ENCODE results near the gene CLCNKB. TPM values are rescaled to one million over a fixed set of nuclear protein-coding genes. Genes with fewer than 3 reads are reported as not detected.
"Not testable (repeated sequence)": the region's sequence is repeated elsewhere in the genome, so short reads cannot be mapped to it uniquely, and the experiment has no call there.

Gene CLCNKB
- not detected in 2 replicates for total RNA-seq

DNA sequence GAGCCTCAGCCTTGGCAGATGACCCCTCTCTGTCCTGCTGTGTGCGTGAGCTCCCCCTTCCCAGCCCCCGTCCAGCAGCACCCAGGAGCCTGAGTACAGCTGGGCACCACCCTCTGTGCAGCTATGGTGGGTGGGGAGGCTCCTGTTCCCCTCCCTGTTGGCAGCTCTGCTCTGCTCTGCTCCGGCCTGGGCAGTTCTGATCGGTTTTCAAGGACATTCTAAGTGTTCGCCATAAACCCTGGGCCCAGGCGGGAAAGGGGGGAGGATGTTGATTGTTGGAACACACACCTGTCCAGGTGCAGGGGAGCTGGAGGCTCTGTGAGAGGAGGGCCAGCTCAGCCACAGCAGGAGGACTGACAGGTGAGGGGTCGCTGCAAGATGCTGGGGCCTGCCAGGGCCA is at the start of gene CLCNKB:
Gene CLCNKB (plus strand): TSS at position 262 of the 400 bp plus-strand sequence. CDS start 711 bp downstream, outside the sequence.
- no peak for DNase-seq (ENCODE audit: extremely low read depth, low read depth, low spot score)

DNA sequence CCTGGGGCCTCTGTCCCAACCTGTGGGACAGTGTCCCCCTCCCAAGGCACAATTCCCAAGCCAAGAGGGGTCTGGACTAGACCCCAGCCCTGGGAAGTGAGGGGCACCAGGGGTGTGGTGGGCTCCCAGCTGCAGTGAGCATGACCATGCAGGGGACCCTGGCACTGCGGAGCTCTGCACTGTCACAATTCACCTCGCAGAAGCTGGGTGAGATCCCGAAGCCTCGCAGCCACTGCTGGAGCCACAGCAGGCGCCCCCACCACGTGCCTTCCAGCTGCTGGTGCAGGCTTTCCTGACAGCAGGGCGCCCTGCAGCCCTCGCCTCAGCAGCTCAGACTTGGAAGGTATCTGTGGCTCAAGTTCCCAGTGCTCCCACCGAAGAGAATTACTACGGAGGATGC is 49.5 kb upstream of the CLCNKB start:
- no peak for DNase-seq (ENCODE audit: extremely low read depth, low read depth, low spot score)

DNA sequence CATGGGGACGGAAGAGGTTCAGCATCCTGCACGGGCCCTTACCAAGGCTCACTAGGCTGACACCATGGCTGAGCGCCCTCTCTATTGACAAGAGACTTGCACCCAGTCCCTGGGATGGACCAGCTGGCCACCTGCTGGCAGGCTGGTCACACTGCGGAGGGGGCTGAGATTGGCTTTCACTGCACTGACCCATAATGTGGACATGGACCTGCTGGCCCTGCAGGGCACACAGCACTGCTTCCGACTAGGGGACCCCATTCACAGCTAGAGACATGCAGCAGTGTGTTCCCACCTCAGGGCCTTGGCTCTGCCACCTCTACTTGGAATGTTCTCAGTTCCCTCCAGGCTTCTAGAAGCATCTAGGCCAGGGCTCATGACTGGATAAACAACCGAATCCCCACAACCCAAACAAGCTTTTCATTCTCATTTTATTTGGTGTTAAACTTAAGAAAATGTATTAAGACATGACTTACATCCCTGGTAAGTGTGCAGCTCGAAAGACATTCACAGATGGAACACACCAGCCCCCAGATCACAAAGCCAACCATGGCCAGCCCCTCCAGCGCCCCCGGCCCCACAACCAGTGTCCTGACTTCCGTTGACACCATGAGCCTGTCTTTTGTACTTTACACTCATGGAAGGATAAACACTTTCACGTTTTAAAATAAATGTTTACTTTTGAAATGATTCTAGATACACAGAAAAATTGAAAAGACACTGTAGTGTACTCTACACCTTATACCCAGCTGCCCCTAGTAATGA is 48.8 kb upstream of the CLCNKB start:
- no peak for DNase-seq (ENCODE audit: extremely low read depth, low read depth, low spot score)

DNA sequence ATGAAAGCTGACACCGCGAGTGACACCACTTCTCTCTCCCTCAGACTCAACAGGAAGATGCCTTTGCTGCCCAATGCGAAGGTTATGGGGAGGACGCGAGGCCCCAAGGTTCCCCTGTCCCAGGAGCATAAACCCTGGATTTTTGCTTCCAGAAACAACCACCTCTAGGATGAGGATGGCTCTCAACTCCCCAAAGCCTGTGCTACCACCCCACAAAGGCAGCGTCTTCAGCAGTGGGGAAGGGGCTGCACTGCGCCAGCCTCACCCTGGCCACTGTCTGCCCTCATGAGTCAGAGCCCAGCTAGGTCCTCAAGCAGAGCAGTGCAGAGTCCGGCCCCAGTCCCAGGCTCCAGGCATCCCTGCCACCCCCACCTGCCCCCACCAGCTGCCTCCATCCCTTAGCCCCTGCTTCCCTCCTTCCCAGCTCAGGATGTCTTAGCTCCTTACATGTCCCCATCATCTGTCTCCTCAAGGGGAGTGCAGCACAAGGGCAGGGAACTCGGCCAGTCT is 46.5 kb upstream of the CLCNKB start:
- DNase-seq (ENCODE audit: extremely low read depth, low read depth, low spot score) = no peak

DNA sequence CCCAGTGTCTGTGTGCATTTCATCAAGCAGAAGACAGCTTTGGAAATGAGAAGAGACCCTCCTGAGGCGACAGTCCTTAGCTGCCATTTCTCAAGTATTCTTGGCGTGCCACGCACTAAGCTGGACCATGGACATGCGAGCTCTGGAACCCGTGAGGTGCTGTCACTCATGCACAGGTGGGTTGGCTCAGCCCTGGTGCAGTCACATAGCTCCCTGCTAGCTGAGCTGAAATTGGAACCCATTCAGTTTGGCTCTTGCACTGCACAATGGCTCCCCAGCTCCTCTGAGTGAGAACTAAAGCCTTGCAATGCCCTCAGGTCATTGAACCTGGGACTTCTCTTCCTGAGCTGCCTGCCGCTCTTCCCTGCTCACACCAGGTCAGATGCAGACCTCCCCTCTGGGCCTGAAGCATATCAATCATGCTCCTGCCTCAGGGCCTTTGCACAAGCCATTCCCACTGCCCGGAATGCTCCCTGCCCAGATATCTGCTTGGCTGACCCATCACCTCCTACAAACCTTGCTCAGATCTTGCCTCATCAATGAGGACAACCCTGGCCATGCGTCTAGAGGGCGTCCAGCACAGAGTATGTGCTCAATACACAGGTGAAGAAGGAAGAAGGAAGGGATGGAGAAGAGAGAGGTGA is 45.8 kb upstream of the CLCNKB start:
- DNase-seq (ENCODE audit: extremely low read depth, low read depth, low spot score) = no peak

DNA sequence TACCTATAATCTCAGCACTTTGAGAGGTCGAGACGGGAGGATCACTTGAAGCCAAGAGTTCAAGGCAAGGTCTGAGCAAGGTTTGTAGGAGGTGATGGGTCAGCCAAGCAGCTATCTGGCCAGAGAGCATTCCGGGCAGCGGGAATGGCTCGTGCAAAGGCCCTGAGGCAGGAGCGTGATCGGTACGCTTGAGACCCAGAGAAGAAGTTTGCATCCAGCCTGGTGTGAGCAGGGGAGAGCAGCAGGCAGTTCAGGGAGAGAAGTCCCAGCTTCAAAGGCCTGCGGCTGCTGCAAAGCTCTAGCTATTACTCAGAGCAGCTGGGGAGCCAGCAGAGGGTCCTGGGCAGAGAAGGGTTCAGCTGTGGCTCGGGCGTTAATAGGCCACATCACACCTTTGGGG is 44.7 kb upstream of the CLCNKB start:
- DNase-seq (ENCODE audit: extremely low read depth, low read depth, low spot score) = no peak

DNA sequence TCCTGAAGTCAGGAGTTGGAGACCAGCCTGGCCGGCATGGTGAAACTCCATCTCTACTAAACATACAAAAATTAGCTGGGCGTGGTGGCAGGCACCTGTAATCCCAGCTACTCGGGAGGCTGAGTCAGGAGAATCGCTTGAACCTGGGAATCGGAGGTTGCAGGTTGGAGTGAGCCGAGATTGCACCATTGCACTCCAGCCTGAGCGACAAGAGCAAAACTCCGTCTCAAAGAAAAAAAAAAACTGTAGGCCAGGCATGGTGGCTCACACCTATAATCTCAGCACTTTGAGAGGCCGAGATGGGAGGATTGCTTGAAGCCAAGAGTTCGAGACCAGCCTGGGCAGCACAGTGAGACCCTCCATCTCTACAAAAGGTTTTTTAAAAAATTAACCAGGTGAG is 42.3 kb upstream of the CLCNKB start:
- DNase-seq (ENCODE audit: extremely low read depth, low read depth, low spot score) = not testable (repeated sequence)

DNA sequence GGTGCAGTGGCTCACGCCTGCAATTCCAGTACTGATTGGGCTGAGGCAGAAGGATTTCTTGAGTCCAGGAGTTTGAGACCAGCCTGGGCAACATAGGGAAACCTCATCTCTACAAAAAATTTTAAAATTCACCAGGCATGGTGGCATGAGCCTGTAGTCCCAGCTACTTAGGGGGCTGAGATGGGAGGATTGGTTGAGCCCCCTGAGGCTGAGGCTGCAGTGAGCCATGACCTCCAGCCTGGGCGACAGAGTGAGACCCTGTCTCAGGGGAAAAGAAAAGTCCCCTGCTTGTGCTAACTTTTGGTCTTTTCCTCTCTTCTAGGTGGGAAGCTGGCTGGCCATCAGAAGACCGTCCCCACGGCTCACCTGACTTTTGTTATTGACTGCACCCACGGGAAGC is 38.0 kb upstream of the CLCNKB start:
- DNase-seq (ENCODE audit: extremely low read depth, low read depth, low spot score) = no peak

DNA sequence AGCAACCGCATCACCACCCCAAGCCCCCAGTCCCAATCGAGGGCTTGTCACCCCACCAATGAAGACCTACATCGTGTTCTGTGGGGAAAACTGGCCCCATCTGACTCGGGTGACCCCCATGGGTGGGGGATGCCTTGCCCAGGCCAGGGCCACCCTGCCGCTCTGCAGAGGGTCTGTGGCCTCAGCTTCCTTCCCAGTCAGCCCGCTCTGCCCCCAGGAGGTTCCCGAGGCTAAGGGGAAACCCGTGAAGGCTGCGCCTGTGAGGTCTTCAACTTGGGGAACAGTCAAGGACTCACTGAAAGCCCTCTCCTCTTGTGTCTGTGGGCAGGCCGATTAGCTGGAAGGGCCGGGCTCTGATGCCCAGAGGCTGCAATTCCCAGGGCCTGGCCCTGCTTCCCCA is 37.6 kb upstream of the CLCNKB start:
- DNase-seq (ENCODE audit: extremely low read depth, low read depth, low spot score) = no peak

DNA sequence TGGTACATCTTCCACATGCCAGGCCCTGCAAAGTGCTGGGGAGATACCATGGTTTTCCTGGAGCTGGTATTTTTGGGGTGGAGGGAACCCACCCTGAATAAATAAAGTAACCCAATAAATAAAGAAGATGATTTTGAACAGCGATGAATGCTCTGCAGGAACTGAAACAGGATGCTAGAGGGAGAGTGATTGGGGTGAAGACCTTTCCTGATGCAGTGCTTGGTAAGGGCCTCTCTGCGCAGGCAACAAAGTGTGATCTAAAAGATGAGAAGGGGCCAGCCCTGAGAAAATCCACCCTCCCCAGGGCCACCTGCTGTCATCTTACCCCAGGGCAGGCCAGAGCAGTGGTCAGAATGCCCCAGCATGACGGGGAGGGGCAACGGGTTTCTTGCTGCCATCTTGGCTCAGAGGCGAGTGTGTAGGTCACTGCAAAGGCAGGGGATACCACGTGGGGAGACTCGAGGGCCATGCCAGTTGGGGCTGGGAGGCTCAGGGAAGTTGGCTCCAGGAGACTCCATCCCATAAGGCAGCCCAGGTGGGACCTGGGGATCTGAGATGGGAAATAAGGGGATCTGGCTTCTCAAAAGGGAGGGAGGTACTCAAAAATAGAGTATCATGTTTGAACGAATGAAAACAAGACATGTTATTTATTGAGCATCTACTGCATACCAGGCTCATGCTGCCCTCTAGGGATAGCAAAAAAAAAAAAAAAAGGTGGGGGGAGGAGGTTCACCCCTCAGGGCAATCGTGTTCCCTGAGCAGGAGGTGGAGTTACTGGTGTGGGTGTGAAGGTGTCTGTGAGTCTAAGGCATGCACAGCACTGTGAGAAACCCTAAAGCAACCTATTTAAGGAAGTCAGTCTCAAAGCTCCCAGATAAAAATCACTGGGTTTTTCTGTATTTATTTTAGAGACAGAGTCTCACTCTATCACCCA is 36.8 kb upstream of the CLCNKB start:
- no peak for DNase-seq (ENCODE audit: extremely low read depth, low read depth, low spot score)

DNA sequence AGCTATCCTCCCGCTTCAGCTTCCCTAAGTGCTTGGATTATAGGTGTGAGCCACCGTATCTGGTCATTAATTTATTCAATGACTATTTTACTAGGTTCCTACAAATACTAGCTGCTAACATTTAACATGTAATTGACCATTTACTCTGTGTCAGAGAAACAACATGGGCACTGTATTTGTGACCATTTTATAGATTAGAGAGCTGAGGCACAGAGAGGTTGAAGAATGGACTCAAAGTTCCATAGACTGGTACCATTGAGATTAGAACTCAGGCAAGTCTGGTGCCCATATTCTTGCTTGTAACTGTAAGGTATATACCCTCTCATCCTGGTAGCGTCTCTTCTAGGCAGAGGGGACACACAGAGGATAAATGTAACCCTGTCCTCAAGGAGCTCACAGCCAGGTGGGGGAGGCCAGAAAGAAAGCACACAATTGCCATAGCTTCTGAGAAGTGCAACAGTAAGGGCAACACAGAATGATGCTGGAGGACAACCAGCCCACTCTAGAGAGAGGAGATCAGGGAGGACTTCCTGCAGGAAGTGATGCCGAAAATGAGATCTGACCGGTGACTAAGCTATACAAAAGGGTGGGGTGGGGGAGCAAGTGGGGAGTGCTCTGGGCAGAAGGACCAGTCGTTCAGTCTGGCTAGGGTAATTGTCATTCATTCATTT is 35.8 kb upstream of the CLCNKB start:
- DNase-seq (ENCODE audit: extremely low read depth, low read depth, low spot score) = no peak

DNA sequence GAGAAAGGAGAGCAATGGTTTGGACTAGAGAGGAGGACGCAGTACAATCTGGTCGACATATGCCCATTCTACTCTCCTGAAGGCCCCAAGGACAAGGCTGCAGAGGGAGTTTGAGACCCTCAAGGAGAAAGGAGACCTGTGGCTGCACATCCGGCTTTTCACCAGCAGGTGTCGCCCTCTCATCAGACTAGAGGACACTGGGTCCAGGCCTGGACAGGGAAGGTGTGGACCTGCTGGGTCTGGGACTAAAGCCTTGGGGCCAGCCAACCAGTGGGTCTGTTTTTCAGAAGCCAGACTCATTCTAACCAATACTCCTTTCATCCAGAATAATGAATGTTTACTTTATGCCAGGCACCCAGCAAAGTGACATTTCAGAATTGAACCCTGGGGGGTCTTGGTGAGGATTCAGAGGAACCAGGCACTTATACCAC is 34.5 kb upstream of the CLCNKB start:
- no peak for DNase-seq (ENCODE audit: extremely low read depth, low read depth, low spot score)

DNA sequence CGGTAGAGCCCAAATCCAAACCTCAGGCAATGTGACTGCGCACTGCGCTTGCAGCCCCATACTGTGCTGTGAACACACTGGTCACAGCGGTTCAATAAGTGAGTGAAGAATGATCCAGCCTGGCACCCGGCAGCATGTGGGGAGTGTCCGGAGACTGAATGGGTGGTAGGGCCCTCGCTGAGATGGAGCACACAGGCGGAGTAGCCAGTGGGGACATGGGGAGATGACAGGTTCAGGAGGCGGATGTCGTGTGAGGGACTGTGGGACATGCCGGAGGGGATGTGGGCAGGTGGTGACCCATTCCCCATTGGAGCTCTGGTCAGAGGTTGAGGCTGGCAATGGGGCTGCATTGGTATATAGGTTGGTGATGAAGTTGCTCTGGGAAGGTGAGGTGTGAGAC is 33.9 kb upstream of the CLCNKB start:
- no peak for DNase-seq (ENCODE audit: extremely low read depth, low read depth, low spot score)

DNA sequence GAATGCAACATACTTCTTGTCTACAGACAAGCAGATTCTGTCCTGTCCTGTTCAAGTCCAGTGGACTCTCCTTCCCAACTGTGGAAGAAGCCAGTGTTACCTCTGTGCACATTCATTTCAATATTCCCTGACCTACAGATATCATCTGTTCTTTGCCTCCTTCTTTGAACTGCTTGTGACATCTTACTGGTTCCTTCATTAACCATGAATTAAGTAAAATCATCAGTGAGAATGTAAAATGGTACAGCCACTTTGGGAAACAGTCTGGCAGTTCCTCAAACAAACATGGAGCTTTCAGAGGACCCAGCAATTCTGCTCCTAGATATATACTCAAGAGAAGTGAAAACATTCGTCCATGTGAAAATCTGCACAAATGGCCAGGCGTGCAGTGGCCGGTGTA is 32.7 kb upstream of the CLCNKB start:
- no peak for DNase-seq (ENCODE audit: extremely low read depth, low read depth, low spot score)

DNA sequence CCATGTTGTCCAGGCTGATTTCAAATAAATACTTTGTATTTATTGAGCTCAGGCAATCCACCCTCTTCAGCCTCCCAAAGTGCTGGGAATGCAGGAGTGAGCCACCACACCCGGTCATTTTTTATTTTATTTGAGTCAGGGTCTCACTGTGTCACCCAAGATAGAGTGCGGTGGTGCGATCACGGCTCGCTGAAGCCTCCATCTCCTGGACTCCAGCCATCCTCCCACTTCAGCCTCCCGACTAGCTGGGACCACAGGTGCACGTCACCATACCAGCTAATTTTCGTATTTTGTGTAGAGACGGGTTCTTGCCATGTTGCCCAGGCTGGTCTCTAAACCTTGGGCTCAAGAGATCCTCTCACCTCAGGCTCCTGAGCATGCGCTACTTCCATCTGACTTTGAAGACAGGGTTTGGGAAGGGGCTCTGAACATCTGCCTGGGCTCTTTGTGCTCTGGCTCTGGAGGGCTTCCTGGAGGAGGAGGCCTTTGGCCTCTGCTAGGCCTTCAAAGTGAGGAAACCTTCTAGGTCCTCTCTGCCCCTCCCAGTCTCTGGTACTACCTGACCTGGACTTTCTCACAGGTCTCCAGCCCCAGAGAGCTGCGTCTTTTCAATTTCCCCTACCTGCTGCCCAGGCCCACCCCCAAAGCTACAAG is 31.5 kb upstream of the CLCNKB start:
- no peak for DNase-seq (ENCODE audit: extremely low read depth, low read depth, low spot score)

DNA sequence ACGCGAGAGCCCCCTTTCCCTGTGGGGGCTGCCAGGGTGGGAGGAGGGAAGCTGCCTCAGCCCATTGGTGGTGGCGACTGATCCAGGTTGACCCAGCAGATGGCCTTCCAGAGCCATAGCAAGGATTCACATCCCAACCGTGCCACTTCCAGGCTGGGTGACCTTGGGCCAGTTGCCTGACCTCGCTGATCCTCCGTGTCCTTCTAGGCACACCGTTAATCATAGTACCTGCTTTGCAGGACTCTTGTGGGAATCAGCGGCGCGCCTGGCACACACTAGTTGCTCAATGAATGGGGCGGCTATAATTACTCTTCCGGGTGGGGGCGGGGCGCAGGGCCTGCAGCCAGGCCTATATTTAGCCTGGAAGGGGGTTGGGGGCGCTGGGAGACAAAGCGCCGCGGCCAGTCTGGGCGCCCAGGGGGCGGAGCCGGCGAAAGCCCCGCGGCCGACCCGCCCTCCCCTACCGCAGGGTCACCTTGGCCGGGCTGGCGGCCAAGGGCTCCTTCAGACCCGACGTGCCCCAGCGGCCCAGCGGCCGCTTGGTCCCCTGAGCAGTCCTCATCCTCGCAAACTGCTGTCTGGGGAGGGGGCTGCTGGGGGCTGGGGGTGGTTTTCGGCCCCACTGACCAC is 30.9 kb upstream of the CLCNKB start:
- DNase-seq (ENCODE audit: extremely low read depth, low read depth, low spot score) = no peak

DNA sequence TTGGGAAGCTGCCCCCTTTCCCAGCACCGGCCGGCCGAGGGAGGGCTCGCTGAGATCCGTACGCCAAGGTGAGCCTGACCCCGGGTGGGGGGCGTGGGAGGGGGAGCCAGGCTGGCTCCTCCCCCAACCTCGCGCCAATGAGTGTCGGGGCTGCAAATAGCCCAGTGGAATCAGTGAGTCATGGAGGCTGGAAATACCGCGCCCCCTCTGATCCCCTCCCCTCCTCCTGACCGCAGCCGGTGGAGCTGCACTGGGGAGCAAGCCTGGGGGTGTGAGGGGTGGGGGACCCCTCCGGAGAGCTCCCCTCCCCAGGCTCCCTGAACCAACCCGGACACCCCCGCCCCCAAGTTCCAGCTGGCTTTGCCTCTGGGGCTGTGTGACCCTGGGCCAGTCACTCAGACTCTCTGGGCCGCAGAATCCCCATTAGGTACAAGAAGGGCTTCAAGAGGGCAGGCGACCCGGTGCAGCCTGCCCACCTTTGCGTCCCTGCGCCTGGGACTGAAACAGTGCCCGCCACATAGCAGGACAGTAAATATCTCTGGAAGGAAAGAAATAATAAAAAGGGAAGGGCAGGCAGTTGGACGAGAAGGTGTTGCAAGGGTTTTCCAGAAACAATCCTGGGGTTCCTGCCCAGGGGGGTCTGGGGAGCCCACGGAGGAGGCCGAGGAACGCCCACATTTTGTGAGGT is 30.2 kb upstream of the CLCNKB start:
- DNase-seq (ENCODE audit: extremely low read depth, low read depth, low spot score) = no peak

DNA sequence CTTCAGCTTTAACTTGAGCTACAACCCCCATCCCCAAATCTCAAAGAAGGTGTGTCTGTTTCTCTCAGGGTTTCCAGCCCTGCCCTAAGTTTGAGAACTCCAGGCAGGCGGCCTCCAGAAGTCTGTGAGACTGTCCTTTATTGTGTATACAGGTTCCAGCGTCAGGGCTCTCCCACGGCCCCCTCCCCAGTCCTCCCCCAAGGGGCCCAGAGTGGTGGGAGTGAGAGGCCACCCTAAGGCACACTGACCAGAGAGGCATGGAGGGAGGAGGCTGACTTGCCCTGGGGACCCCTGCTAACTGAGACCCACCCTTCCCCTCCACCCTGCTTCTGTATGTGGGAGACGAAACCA is 29.7 kb upstream of the CLCNKB start:
- no peak for DNase-seq (ENCODE audit: extremely low read depth, low read depth, low spot score)

All from glomerular endothelial cell (primary cell).